NK-92 (cell line): Measurements from ENCODE around the gene B4GALNT4.
"Not testable (repeated sequence)": the region's sequence is repeated elsewhere in the genome, so short reads cannot be mapped to it uniquely, and the experiment has no call there.

Experiments used
- DNase-seq: peaks from one replicate; lab custom pipeline; 2025; ENCODE audit not compliant: unreplicated experiment; lab: John Stamatoyannopoulos, UW

The B4GALNT4 gene

DNA sequence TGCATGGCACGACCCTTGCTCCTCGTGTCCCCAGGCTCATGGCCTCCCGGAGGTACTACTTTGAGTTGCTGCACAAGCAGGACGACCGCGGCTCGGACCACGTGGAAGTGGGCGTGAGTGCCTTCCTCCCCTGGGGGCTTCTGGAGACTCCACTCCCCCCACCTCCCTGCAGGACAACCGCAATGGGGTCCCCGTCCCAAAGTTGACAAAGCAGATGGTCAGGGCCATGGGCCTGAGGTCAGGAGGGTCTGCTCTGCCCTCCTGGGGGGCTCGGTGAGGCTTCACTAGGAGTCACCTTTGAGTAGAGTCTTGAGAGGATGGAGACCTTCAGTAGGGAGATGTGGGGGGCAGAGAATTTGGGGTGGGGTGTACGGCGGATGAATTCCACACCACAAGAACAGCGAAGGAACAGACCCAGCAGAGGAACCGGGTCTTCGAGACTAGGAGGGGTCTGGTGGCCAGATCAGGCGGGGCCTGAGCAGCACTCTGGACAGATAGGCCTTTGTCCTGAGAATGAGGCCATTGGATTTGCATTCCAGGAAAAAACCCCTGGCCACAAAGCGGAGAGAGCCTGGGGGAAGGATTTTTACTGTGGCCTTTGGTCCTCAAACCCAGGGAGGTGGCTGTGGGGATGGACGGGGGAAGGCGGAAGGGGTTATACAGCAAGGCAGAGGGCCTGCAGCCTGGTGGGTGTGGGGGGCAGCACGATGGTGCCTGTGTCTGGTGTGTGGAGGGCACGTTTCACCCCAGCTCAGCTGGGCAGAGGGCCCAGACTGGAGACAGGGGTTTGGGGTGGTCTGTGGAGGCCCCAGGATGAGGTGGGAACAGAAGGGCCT, 4.6 kb downstream of the B4GALNT4 start:
- no peak for DNase-seq

DNA sequence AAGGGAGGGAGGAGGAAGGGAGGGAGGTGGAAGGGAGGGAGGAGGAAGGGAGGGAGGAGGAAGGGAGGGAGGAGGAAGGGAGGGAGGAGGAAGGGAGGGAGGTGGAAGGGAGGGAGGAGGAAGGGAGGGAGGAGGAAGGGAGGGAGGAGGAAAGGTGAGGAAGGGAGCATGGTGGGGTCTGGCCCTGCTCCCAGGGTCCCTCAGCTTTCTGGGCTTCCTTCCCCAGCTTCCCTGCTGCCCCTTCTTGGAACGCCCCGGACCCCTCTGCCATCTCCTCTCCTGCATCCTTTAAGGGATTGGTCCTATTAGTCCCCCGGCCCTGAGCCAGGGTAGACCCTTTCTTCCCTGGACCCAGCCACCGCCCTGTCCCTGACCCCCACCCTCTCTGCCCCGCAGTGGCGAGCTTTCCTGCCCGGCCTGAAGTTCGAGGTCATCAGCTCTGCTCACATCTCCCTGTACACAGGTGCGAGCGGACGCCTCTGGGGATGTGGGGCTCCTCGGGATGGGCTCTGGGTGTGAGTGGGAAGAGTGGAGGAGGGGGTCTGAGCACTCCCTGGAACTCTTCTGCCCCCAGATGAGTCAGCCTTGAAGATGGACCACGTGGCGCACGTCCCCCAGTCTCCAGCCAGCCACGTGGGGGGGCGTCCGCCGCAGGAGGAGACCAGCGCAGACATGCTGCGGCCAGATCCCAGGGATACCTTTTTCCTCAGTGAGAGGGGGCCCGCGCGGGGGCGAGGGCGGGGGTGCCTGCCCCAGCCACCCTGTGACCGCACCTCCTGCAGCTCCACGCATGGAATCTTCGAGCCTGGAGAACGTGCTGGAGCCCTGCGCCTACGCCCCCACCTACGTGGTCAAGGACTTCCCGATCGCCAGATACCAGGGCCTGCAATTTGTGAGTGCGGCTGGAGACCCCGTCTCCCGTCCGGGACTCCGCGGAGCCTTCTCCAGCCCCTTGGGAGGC, 6.0 kb downstream of the B4GALNT4 start:
- DNase-seq, result no peak

DNA sequence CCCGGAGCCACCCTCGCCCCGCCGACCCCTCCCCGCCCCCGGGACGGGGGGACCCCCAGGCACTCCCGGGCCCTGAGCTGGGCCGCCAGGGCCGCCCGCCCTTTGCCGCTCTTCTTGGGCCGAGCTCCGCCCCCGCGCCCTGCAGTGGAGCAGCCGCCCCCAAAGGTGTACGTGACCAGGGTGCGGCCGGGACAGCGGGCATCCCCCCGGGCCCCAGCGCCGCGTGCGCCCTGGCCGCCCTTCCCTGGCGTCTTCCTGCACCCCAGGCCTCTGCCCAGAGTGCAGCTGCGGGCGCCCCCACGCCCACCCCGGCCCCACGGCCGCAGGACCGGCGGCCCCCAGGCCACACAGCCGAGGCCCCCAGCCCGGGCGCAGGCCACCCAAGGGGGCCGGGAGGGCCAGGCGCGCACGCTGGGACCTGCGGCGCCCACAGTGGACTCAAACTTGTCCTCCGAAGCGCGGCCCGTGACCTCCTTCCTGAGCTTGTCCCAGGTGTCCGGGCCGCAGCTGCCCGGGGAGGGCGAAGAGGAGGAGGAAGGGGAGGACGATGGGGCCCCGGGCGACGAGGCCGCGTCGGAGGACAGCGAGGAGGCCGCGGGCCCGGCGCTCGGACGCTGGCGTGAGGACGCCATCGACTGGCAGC, 7.4 kb downstream of the B4GALNT4 start:
- DNase-seq, result no peak

DNA sequence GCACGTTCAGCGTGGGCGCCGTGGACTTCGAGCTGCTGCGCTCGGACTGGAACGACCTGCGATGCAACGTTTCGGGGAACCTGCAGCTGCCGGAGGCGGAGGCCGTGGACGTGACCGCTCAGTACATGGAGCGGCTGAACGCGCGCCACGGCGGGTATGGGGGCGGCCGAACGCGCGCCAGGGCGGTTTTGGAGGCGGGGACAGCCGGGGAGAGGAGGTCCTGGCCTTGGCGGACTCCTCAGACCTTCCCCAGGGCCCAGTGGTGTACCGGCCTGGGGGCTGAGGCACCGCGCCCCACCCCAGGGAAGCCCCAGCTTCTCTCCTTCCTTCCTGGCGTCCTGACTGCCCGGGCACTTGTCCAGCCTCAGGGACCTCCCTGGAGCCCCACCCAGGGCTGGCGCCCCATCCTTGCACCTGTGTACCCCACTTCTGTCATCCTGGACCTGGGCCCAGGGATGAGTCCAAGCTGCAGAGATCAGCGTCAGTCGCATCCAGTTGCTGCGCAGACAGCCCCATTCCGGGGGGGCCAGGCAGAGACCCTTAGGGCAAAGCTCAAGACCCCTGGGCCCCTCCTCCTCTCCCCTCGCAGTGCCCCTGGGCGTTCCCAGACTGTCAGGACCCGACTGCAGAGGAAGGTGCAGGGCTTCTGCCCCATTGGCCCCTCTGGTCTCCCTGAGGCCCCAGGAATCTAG, 8.0 kb downstream of the B4GALNT4 start:
- no peak for DNase-seq

DNA sequence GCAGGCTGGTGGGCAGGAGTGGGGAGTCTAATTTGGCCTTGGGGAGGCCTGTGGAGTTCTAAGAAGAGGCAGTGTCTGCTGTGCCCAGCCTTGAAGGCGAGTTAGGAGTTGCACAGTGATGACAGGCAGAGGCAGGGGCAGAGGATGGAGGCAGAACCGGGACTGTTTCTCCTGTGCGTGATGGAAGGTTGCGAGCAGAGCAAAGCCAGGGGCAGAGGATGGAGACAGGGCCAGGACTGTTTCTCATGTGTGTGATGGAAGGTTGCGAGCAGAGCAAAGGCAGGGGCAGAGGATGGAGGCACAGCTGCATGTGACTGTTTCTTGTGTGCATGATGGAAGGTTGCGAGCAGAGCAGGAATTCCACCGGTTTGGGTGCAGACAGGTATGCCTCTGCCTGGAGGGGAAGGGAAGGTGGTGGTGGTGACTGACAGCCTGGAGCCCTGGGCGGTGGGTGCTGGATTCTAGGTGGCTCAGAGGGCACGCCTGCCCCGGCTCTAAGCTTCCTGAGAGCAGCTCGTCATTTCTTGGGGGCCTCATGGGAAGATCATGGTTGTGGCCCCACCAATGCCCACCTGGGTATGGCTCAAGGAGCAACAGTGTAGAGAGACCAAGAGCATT, 8.7 kb downstream of the B4GALNT4 start:
- DNase-seq, result no peak

DNA sequence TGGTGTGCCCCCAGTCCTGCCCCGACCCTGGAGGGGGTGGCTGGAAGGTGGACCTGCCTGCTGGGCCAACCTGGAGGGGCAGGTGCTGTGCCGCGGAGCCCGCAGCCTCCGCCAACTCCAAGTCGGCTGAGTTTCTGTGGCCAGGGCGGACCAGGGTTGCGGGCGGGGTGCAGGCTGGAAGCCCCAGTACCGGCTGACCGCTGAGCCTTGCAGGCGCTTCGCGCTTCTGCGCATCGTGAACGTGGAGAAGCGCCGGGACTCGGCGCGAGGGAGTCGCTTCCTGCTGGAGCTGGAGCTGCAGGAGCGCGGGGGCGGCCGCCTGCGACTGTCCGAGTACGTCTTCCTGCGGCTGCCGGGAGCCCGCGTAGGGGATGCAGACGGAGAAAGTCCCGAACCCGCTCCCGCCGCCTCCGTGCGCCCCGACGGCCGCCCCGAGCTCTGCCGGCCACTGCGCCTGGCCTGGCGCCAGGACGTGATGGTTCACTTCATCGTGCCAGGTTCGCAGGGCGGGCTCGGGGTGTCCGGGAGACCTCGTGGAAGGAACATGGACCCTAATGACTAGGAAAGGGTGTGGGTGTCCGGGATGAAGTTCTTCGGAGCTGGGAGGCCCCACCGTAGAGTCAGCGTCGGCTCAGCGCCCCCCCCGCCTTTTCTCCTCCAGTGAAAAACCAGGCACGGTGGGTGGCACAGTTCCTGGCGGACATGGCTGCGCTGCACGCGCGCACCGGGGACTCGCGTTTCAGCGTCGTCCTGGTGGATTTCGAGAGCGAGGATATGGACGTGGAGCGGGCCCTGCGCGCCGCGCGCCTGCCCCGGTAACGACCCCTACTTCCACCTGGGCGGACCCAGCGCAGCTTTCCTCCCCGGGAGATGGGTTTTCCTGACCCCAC, 10.2 kb downstream of the B4GALNT4 start:
- no peak for DNase-seq

DNA sequence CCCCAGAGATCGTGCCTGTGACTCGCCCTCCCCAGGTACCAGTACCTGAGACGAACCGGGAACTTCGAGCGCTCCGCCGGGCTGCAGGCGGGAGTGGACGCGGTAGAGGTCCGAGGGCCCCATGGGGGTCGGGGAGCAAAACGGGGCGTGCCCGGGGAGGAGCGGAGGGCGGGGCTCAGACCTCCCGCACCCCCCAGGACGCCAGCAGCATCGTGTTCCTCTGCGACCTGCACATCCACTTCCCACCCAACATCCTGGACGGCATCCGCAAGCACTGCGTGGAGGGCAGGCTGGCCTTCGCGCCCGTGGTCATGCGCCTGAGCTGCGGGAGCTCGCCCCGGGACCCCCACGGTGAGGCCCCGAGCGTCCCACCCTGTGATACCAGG, 10.8 kb downstream of the B4GALNT4 start:
- DNase-seq, result no peak

DNA sequence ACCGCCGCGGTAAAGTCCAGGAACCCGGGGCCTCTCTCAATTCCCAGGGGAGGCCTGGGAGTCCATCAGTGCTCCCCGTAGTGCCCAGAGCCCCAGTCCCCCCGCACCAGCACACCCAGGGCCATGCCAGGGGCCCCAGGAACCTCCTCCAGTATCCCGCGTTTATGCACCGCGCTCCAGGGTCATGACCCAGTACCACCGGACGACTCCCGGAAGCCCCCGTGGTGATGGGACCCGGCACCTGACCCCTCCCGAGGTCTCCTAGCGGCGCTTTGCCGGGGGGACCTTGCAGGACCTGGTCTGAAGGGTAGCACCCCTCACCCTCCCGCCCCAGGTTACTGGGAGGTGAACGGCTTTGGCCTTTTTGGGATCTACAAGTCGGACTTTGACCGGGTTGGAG, 11.2 kb downstream of the B4GALNT4 start:
- DNase-seq, result no peak

DNA sequence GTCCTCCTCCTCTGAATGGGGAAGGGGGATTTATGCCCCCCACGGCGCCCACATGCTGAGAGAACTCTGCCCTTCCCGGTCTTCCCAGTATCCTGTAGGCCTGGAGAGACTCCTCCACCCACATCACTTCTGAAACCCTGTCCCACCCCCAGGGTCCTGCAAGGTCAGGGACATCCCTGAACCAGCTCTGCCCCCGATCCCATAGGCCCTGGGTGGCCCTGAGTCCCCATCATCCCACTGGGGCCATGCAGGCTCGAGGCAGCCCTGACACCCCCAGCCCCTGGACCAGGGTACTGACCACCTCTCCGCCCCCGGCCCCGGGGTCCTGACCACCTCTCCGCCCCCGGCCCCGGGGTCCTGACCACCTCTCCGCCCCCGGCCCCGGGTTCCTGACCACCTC, 11.7 kb downstream of the B4GALNT4 start:
- no peak for DNase-seq

DNA sequence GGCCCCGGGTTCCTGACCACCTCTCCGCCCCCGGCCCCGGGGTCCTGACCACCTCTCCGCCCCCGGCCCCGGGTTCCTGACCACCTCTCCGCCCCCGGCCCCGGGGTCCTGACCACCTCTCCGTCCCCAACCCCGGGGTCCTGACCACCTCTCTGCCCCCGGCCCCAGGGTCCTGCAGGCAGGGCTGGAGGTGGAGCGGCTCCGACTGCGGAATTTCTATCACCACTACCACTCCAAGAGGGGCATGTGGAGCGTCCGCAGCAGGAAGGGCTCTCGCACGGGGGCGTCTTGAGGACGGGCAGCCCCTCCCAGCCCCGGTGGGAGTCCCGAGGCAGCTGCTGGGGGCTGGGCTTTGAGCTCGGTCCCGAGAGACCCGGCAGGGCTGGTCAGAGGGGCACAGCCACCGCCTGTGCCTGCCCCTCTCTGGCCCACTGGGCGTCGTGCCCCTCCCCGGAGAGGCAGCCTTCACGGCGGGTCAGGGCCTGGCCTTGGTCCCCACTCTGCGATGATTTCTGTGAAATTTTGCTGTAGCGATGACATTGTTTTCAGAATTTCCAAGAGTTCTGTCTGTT, 12.3 kb downstream of the B4GALNT4 start:
- DNase-seq, result no peak

DNA sequence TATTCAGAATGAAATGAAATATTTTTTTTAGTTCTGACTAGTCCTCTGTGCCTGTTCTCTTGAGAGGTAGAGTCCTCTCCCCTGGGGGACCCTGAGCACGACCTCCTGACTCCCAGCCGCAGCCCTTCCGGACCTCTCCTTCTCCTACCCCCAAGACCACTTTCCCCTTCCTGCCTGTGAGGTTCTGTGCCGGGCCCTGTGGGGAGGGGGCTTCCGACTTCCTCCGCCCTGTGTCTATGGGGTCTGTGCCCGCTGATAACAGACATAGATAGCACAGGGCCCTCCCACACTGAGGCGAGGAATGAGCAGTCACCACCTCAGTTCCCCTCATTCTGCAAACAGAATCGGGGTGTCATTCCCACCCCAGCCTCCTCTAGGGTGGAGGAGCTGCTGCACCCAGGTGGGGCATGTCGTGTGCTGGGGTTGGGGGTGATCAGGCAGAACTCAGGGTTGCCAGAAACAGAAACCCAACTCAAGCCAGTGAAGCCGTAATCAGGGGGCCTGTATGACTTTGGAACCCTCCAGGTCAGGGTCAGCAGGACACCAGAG, 12.9 kb downstream of the B4GALNT4 start:
- DNase-seq, result no peak

DNA sequence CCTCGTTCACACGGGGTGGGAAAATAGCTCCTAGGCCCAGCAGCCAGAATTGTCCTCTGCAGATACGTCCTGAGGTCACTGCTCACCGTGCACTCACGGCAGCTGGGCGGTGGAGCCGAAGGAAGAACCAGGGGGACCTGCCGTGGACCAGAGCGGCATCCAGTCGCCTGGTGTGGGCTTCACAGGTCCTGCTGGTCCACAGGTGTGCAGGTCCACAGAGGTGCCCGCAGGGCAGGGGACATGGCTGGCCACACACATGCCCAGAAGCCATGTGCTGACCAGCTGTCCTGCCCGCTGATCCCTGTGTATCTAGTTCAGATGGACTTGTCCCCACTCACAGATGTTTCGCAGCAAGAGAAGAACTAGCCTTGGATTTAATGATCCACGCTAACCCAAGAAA, 14.1 kb downstream of the B4GALNT4 start:
- DNase-seq, result no peak

DNA sequence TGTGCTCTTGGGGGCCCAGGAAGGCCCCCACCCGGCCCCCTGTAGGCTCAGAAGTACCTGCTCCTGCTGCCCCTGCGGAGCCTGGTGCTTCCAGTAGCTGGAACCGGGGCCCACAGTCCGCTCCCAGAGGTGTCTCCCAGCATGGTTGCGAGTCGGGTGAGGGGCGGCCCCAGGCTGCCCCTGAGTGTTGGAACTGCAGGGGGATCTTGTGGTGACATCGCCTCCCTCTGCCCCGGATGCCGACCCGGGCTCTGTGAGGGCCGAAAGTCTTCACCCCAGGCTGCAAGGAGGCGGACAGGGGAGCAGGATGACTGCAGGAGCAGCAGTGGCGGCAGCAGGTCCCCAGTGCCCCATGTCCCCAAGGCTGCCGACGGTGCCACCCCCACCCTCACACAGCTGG, 15.2 kb downstream of the B4GALNT4 start:
- no peak for DNase-seq

DNA sequence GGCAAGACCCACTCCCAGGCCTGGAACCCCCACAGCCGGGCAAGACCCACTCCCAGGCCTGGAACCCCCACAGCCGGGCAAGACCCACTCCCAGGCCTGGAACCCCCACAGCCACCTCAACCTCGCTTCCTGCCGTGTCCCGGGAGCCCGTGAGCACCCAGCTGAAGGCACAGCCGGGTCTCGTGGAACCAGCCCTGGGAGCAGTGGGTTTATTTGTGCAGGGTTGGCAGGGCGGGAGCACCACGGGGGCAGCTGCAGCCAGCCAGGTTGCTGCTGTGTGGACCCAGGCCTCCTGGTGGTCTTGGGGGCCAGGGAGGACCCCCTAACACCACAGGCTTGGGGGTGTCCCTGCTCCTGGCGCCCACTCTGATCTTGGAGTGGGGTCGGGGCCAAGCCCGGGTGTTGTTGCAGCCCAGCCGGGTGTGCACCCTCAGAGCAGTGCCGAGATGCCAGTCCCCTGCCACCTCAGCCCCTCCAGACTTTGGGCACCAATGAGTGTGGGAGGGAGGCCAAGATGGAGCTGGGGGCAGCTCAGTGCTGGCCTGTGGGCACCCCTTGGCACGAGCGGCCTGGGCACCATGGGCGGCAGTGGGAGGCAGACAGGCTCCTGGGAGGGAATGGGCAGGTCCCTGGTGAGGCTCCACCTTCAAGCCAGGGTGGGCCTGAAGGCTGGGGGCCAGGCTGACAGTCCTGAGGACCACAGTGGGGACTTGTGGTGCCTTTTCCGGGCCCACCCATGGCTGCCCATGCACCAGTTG, 16.5 kb downstream of the B4GALNT4 start:
- no peak for DNase-seq

DNA sequence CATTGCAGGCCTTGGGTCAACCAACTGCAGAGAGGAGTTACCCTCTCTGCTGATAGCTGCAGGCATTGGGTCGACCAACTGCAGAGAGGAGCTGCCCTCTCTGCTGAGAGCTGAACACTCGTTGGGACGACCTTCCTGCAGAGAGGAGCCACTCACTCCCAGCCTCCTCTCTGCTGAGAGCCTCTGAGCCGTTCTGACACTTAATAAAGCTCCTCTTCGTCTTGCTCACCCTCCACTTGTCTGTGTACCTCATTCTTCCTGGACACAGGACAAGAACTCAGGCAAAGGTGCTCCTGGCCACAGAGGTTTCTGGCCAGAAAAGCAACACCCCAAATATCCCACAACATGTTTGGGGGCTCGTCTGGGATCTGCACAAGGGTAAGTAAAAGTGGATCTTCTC, 17.2 kb downstream of the B4GALNT4 start:
- DNase-seq, result no peak

DNA sequence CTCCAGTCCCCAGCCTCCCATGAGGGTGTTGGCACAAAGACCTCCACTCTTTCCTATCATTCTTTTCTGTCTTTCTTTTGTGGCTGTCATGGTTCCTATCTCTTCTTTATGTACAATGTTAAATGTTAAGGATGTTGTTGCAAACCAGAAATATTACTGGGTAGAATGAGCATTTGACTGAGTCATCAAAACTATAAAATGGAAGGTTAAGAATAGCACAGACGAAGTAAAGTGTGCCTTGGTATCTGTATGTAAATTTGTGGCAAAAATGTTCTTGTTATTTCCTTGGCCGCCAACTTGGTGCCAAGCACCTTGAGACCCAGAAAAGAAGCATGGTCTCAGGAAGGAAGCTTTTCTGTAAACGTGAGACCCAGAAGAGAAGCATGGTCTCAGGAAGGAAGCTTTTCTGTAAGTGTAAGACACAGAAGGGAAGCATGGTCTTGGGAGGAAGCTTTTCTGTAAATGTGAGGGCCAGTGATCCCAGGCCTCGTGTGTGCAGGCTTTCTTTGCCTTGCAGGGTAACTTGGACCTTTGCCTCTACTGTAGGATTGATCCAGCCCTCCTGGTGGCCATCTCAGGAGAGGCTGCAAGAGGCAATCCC, 18.0 kb downstream of the B4GALNT4 start:
- no peak for DNase-seq

DNA sequence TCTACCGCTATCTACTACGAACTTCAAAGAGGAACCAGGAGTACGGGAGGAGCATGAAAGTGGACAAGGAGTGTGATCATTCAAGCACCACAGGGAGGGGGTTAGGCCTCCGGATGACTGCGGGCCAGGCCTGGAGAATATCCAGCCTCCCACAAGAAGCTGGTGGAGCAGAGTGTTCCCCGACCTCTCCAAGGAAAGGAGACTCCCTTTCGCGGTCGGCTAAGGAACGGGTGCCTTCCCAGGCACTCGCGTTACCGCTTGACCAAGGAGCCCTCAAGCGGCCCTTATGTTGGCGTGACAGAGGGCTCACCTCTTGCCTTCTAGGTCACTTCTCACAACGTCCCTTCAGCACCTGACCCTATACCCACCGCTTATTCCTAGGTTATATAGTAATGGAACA, 20.1 kb downstream of the B4GALNT4 start:
- DNase-seq, result not testable (repeated sequence)

DNA sequence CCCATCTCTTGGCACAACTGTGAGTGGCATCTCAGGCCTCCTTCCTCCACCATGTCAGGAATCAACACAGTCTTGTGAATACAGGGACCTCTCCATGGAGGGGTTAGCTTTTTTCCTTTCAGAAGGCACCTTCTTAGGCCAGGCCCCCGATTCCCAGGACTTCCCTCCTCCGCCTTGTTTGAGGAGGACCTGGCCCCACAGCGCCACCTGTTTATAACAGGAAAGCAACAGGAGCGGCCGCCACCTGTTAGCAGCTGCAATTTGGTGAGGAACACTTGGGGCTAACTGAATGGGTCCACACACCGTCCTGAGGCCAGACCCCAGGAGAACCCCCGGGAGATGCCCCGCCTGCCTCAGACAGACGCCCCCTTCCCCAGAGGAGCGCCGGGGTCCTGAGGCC, 20.9 kb downstream of the B4GALNT4 start:
- DNase-seq, result no peak
